GM12873 (cell line): Measurements from ENCODE around the gene XKR3.

Source experiments
- CTCF ChIP-seq: IDR thresholded peaks from 2 replicates; pipeline ENCODE4 v1.5.1; 2012; ENCODE audit warnings: low read depth, mild to moderate bottlenecking, moderate library complexity, low read length, control low read depth; ENCODE audit not compliant: insufficient read depth; ENCODE audit errors: missing control alignments

Gene XKR3

GRCh38 chr22:16824716-16825687 is at the start of gene XKR3:
TSS of gene XKR3 (minus strand) at chr22:16825411. CDS start at chr22:16808073, 17,338 bp downstream.
- TF ChIP-seq CTCF: no peak

- TF ChIP-seq CTCF: no peak
Observed at GRCh38 chr22:16866167-16866566, 41.0 kb upstream of the XKR3 start.

GRCh38 chr22:16854631-16855030 is 29.4 kb upstream of the XKR3 start:
- no peak for TF ChIP-seq CTCF

- no peak for TF ChIP-seq CTCF
Observed at GRCh38 chr22:16847271-16847670, 22.1 kb upstream of the XKR3 start.

GRCh38 chr22:16845881-16846280 is 20.7 kb upstream of the XKR3 start:
- TF ChIP-seq CTCF: no peak

GRCh38 chr22:16845465-16845864 is 20.3 kb upstream of the XKR3 start:
- TF ChIP-seq CTCF: no peak

- no peak for TF ChIP-seq CTCF
Observed at GRCh38 chr22:16844529-16844928, 19.3 kb upstream of the XKR3 start.
